ENCODE measurements around the gene STX18.

The STX18 gene

DNA sequence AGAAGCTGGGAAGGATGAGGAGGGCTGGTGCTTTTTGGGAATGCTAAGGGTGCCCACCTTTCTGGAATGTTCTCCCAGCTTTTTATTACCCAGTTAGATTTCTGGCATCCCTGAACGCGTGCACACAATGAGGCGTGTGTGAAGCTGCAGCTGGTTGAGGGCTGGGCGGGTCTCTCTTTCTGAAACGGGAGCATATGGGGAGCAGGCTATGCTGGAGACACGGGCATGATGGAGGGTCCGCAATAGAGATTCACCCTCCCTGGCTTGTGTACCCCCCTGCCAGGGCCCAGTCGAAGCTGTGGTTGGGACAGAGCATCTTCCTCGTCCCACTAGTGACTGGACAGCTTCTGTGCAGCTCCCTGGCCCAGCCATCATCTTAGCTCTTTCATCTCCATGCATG is 146.5 kb downstream of the STX18 start:
- H3K4me3 ChIP-seq (ENCODE audit: low read depth, low read length), result no peak overlapping the region
- TF ChIP-seq, protein P1, sequence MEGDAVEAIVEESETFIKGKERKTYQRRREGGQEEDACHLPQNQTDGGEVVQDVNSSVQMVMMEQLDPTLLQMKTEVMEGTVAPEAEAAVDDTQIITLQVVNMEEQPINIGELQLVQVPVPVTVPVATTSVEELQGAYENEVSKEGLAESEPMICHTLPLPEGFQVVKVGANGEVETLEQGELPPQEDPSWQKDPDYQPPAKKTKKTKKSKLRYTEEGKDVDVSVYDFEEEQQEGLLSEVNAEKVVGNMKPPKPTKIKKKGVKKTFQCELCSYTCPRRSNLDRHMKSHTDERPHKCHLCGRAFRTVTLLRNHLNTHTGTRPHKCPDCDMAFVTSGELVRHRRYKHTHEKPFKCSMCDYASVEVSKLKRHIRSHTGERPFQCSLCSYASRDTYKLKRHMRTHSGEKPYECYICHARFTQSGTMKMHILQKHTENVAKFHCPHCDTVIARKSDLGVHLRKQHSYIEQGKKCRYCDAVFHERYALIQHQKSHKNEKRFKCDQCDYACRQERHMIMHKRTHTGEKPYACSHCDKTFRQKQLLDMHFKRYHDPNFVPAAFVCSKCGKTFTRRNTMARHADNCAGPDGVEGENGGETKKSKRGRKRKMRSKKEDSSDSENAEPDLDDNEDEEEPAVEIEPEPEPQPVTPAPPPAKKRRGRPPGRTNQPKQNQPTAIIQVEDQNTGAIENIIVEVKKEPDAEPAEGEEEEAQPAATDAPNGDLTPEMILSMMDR (conservative IDR thresholded peaks at IDR 0.05; ENCODE audit: low read depth, low read length), result no peak
- no peak for DNase-seq (ENCODE audit: low read depth)

DNA sequence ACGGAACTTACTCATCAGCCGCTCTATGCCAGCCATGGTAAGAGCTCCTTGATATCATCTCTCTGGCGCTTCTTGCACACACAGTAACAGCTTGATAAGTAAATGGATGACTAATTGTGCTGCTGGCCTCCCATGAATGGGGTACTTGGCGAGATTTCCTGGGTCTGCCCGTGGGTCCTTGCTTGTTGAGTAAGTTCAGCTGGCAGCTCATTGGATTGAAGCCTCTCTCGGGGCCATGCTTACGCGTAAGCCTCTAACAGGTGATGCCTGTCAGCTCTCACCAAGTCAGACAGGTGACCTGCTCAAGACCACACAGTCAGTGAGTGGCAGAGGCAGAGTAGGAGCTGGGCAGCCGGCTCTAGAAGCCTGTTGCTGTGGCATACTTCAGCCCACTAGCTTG is 147.2 kb downstream of the STX18 start:
- H3K4me3 ChIP-seq (ENCODE audit: low read depth, low read length), result no peak overlapping the region
- TF ChIP-seq, protein P1 (conservative IDR thresholded peaks at IDR 0.05; ENCODE audit: low read depth, low read length), result no peak
- peak; percentile 7 for DNase-seq (ENCODE audit: low read depth)

DNA sequence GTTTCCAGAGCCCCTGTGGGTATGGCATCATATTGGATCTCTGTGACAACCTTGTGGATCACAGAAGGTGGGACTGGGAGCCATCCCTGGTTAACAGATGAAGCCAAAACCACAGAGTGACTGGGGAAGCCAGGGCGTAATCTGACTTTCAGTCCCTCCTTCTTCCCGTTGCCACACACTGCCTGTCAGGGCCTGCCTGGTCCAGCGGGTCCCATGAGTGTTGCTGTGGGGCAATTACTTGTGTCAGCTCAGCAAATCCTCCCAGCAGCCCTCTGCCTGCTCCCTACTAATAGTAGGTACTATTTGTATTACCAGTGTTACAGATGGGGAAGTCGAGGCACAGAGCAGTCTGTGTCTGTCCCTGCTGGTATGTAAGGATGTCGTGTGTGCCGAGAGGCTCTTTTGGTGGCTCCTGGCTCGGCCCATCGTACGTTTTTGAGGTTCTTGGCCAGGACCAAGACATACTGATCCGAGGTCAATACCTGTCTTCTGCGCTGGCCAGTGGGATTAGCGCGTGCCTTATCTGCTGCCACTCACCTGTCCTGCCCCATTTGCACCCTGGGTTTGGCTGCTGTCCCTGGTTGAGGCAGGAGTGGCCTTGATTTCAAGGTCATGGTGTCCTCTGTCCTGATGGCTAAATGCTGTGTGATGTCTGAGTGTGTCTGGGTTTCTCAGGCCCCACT is 149.2 kb downstream of the STX18 start:
- no peak for DNase-seq (ENCODE audit: low read depth)
- TF ChIP-seq, protein P1 (conservative IDR thresholded peaks at IDR 0.05; ENCODE audit: low read depth, low read length), result no peak
- H3K4me3 ChIP-seq (ENCODE audit: low read depth, low read length), result no peak overlapping the region

DNA sequence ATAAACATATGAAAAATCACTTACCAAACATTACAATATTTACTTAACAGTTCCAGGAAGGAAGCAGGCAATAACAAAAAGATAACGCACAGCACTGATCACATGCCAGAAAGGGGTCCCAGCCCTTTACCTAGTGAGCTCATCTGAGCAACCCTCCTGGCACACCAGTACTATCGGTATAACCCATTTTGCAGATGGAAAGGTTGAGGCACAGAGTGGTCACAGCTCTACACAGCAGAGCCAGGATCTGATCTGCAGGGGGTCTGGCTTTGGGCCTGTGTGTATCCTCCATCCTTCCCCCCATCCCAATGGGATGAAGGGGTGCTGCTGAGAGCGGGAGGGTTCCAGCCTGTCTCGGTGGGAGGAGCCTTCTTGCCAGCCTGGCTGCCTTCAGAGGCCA is 150.0 kb downstream of the STX18 start:
- no peak for DNase-seq (ENCODE audit: low read depth)
- TF ChIP-seq, protein P1 (conservative IDR thresholded peaks at IDR 0.05; ENCODE audit: low read depth, low read length), result no peak
- no peak overlapping the region for H3K4me3 ChIP-seq (ENCODE audit: low read depth, low read length)

DNA sequence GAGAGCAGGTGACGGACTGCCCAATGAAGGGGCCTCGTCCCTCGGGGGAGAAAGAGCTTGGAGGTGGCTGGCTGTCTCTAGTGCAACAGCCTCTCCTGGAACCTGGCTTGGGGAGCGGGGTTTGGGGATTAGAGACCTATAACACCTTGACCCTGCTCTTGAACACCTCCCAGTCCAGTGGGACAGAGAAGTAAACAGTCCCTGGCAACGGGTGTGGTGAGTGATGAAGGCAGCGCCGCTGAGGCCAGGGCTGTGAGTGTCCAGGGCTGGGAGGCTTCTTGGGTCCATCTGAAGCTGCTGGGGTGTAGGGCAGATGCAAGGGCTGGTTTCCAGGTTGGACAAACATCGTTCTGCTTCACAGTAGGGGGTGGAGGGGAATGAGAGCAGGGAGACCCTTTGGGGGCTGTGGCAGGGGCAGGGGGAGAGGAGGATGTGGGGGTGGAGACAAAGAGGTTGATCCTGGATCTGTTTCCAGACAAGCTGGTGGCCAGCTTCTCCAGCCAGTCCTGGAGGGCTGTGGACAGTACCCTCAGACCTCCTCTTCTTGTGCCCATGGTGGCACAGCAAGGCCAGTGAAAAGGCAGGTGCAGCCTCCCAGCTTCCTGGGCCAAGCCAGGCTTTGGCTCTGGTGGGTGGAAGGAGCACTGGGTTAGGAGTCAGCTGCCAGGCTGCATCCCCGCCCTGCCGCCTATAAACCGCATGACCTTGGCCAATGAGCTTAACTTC is 151.2 kb downstream of the STX18 start:
- H3K4me3 ChIP-seq (ENCODE audit: low read depth, low read length), result no peak overlapping the region
- TF ChIP-seq, protein P1 (conservative IDR thresholded peaks at IDR 0.05; ENCODE audit: low read depth, low read length), result no peak
- DNase-seq (ENCODE audit: low read depth), result no peak

DNA sequence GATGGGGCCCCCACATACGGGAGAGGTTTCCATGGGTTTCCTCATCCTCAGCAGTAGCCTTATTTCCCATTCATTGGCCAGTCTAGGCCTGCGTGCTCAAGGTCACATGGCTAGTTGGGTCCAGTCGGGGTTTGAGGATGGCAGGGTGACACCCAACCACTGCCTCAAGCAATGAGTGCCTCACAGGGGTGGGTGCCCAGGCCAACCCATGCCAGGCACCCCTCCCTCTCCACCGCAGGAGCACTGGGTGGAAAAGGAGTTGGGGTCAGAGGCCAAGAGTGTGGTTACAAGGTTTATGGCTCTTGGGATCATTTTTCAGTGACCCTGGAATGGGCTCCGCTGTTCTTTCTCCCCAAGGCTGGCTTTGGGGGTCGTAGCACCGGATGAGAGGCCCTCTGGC is 151.8 kb downstream of the STX18 start:
- no peak overlapping the region for H3K4me3 ChIP-seq (ENCODE audit: low read depth, low read length)
- DNase-seq (ENCODE audit: low read depth), result no peak
- TF ChIP-seq, protein P1 (conservative IDR thresholded peaks at IDR 0.05; ENCODE audit: low read depth, low read length), result no peak
